A549 (cell line): ENCODE results near the gene SMIM11. TPM values are rescaled to one million over a fixed set of nuclear protein-coding genes. Genes with fewer than 3 reads are reported as not detected.

Experiments used
- ATAC-seq, 2 experiments: fragments of 200-7000 bp in 1 of 2; fragments of >200 bp in 1 of 2; cut with Nextera tagmentation in 1 of 2; cut with Tn5 transposase in 1 of 2; 3 replicates each; pipeline versions ENCODE4 v1.8.0 to v1.9.1; 2018 to 2020; ENCODE audit warnings: mild to moderate bottlenecking in 1 of 2, moderate library complexity in 1 of 2
- CTCF ChIA-PET: fragments of 300-600 bp; sonication (Branson Sonifier 250); formaldehyde crosslinking; extraction: SDS; loops from one replicate; lab custom pipeline; 2021; ENCODE audit warnings: antibody characterized with exemption, inconsistent platforms; lab: Yijun Ruan, JAX
- POLR2A ChIA-PET: fragments of 350-600 bp; formaldehyde crosslinking; extraction: SDS; loops from one replicate; lab custom pipeline; 2021; ENCODE audit warnings: antibody characterized with exemption, inconsistent platforms; lab: Yijun Ruan, JAX
- DNase-seq, 2 experiments: peaks; one replicate each; pipeline versions ENCODE4 v3.0.0 to v3.0.0-alpha.2; 2011 to 2016; ENCODE audit warnings: low read depth in 1 of 2, low spot score in 1 of 2
- FAIRE-seq: peaks from 2 replicates; lab custom pipeline; 2011; peaks lifted over from hg19 to GRCh38; lab: Jason Lieb, UNC
- H3K27ac ChIP-seq, 2 experiments: fragments of >200 bp; sonication (Bioruptor Twin); formaldehyde crosslinking; 3 replicates each; pipeline ENCODE4 v1.5.1; 2016 to 2017
- H3K4me1 ChIP-seq: fragments of >200 bp; sonication (Bioruptor Twin); formaldehyde crosslinking; 3 replicates; pipeline ENCODE4 v1.6.1; 2016
- H3K4me2 ChIP-seq: fragments of >200 bp; sonication (Bioruptor Twin); formaldehyde crosslinking; 3 replicates; pipeline ENCODE4 v1.6.1; 2016
- H3K4me3 ChIP-seq: fragments of >200 bp; sonication (Bioruptor Twin); formaldehyde crosslinking; 3 replicates; pipeline ENCODE4 v1.5.1; 2016
- H3K9me3 ChIP-seq: fragments of >200 bp; sonication (Bioruptor Twin); formaldehyde crosslinking; 3 replicates; pipeline ENCODE4 v1.6.1; 2016
- BHLHE40 ChIP-seq: IDR thresholded peaks from 2 replicates; pipeline ENCODE4 v1.6.1; 2012; ENCODE audit warnings: low read depth, low read length, inconsistent platforms
- CHD2 ChIP-seq: fragments of 150-350 bp; IDR thresholded peaks from 2 replicates; pipeline ENCODE4 v1.6.1; 2014; ENCODE audit warnings: low read length; ENCODE audit not compliant: partially characterized antibody
- CTCF ChIP-seq: fragments of >200 bp; sonication (Bioruptor Twin); formaldehyde crosslinking; IDR thresholded peaks from 3 replicates; pipeline ENCODE4 v1.5.1; 2016
- ELK1 ChIP-seq: fragments of 150-350 bp; IDR thresholded peaks from 2 replicates; pipeline ENCODE4 v1.6.1; 2014; ENCODE audit warnings: low read depth, mild to moderate bottlenecking, low read length
- ESRRA ChIP-seq: fragments of 150-350 bp; IDR thresholded peaks from 2 replicates; pipeline ENCODE4 v1.6.1; 2014; ENCODE audit warnings: mild to moderate bottlenecking, low read length, borderline replicate concordance
- FOSB ChIP-seq: fragments of 250-450 bp; sonication (Bioruptor Pico); IDR thresholded peaks from 2 replicates; pipeline ENCODE4 v1.5.0; 2020; ENCODE audit warnings: mild to moderate bottlenecking, moderate library complexity
- FOSL2 ChIP-seq, 2 experiments: fragments of 450-650 bp in 1 of 2; fragments of >200 bp in 1 of 2; sonication (Bioruptor Twin) in 1 of 2; formaldehyde crosslinking; IDR thresholded peaks; 2 replicates each; pipeline versions ENCODE4 v1.5.0 to v1.6.1; 2016 to 2020; ENCODE audit warnings: mild to moderate bottlenecking in 1 of 2, moderate library complexity in 1 of 2
- HES2 ChIP-seq: fragments of >200 bp; sonication (Bioruptor Twin); formaldehyde crosslinking; IDR thresholded peaks from 2 replicates; pipeline ENCODE4 v1.6.1; 2016
- HEYL ChIP-seq: fragments of 250-450 bp; sonication (Bioruptor Pico); IDR thresholded peaks from 2 replicates; pipeline ENCODE4 v1.8.0; 2021; ENCODE audit warnings: mild to moderate bottlenecking, moderate library complexity
- HOXB5 ChIP-seq: fragments of 250-450 bp; sonication (Bioruptor Pico); IDR thresholded peaks from 2 replicates; pipeline ENCODE4 v1.5.0; 2020; ENCODE audit warnings: mild to moderate bottlenecking, moderate library complexity
- JUNB ChIP-seq: fragments of >200 bp; sonication (Bioruptor Twin); formaldehyde crosslinking; IDR thresholded peaks from 2 replicates; pipeline ENCODE4 v1.6.1; 2016
- KDM1A ChIP-seq: fragments of 200-600 bp; sonication (generic); IDR thresholded peaks from 2 replicates; pipeline ENCODE4 v1.6.1; 2016; ENCODE audit warnings: low read depth, mild to moderate bottlenecking
- KDM5A ChIP-seq: fragments of 200-600 bp; sonication (generic); IDR thresholded peaks from 2 replicates; pipeline ENCODE4 v1.6.1; 2016; ENCODE audit warnings: antibody characterized with exemption, mild to moderate bottlenecking
- MAFK ChIP-seq: fragments of 450-650 bp; IDR thresholded peaks from 2 replicates; pipeline ENCODE4 v1.6.1; 2014; ENCODE audit not compliant: partially characterized antibody
- MAZ ChIP-seq: fragments of 150-350 bp; IDR thresholded peaks from 2 replicates; pipeline ENCODE4 v1.6.1; 2014; ENCODE audit warnings: antibody characterized with exemption, low read depth, low read length, borderline replicate concordance
- NFE2L2 ChIP-seq: fragments of 150-350 bp; conservative IDR thresholded peaks from 2 replicates; pipeline ENCODE4 v1.6.1; 2014; ENCODE audit warnings: low read length
- NPAS2 ChIP-seq: fragments of 250-450 bp; sonication (Bioruptor Pico); IDR thresholded peaks from 2 replicates; pipeline ENCODE4 v1.8.0; 2022; ENCODE audit warnings: mild to moderate bottlenecking, moderate library complexity, borderline replicate concordance
- NR3C1 ChIP-seq: fragments of >200 bp; sonication (Bioruptor Twin); formaldehyde crosslinking; IDR thresholded peaks from 3 replicates; pipeline ENCODE4 v1.6.1; 2017
- POLR2A ChIP-seq: IDR thresholded peaks from 2 replicates; pipeline ENCODE4 v1.6.1; 2012; ENCODE audit warnings: mild to moderate bottlenecking, low read length
- POLR2AphosphoS2 ChIP-seq: conservative IDR thresholded peaks from 2 replicates; pipeline ENCODE4 v1.6.1; 2012; ENCODE audit warnings: low read length, improper control_type of control experiment, inconsistent platforms
- RCOR1 ChIP-seq: fragments of 150-350 bp; IDR thresholded peaks from 2 replicates; pipeline ENCODE4 v1.6.1; 2014; ENCODE audit warnings: antibody characterized with exemption, low read length, low read depth
- RNF2 ChIP-seq: fragments of 200-600 bp; sonication (generic); IDR thresholded peaks from 2 replicates; pipeline ENCODE4 v1.6.1; 2016; ENCODE audit warnings: low read depth, mild to moderate bottlenecking, antibody characterized with exemption, moderate library complexity, borderline replicate concordance
- SMC3 ChIP-seq: fragments of >200 bp; sonication (Bioruptor Twin); formaldehyde crosslinking; IDR thresholded peaks from 3 replicates; pipeline ENCODE4 v1.6.1; 2018; ENCODE audit warnings: inconsistent platforms
- ZFP36 ChIP-seq: fragments of 450-650 bp; IDR thresholded peaks from 2 replicates; pipeline ENCODE4 v1.6.1; 2014; ENCODE audit warnings: borderline replicate concordance; ENCODE audit not compliant: partially characterized antibody
- ZNF302 ChIP-seq: fragments of 250-450 bp; sonication (Bioruptor Pico); IDR thresholded peaks from 2 replicates; pipeline ENCODE4 v1.9.0; 2021; ENCODE audit warnings: inconsistent platforms, mild to moderate bottlenecking, moderate library complexity
- WGBS: methylation state at CpG from one replicate; pipeline ENCODE4 v1.1.6; 2017; ENCODE audit errors: missing lambda C conversion rate; 5-methylcytosine and 5-hydroxymethylcytosine counted together
- polyA plus RNA-seq, 4 experiments: library from polyadenylated mRNA; depleted of rRNA in 3 of 4; stranded (reverse); fragments of >200 nt; fragmentation: RNase III in 1 of 4; extraction: RNeasy Plus Mini Kit Qiagen cat#74134 plus additional on column Dnase treatment in 1 of 4; gene quantifications; 2 replicates in 3 of 4; 3 replicates in 1 of 4; pipeline ENCODE4 v1.2.3, GENCODE V29; 2011 to 2017

Gene SMIM11
- polyA plus RNA-seq, 2 of the 4 experiments (the other 2 are of a cell fraction) = 16.9 to 22.8 TPM

GRCh38 chr21:34357889-34358288, 17.4 kb upstream of the SMIM11 start:
- Histone ChIP-seq H3K4me2 (no peak overlapping the region), H3K9me3 (no peaks in the 10 kb centered on the region; the same call in 2 of the 3 replicates), H3K27ac (no peak overlapping the region), H3K4me3 (no peak overlapping the region), H3K4me1 (no peaks in the 10 kb centered on the region)
- 54% methylated on average over 2 of the region's 2 CpGs for WGBS
- no peak for FAIRE-seq
- no peak for TF ChIP-seq SMC3
- TF ChIP-seq HOXB5 (CRISPR knock-in tag) = no peak
- TF ChIP-seq POLR2A = no peak
- TF ChIP-seq NR3C1 = no peak
- TF ChIP-seq BHLHE40 = no peak
- no peak for TF ChIP-seq ZFP36
- no peak for TF ChIP-seq JUNB
- no peak for TF ChIP-seq ZNF302
- no peak for ATAC-seq
- CTCF ChIA-PET = interaction anchor here (1.2 to 3.6 kb wide), 3 partner anchors 10 to 434 kb away, joined by 3 to 22 read pairs (median 6); no protein-coding TSS in a partner anchor
- DNase-seq = no peak
- POLR2A ChIA-PET = no interaction called here

- ChIA-PET POLR2A (no interaction called here), CTCF (interaction anchor here (0.8 to 3.6 kb wide), 6 partner anchors 8 to 435 kb away, joined by 3 to 22 read pairs (median 4); no protein-coding TSS in a partner anchor)
- WGBS = 0% methylated on average over 1 of the region's 1 CpG
- DNase-seq (no peak), FAIRE-seq (no peak), ATAC-seq (no peak)
- no peaks in the 10 kb centered on the region for H3K4me1 ChIP-seq
- no peak overlapping the region for H3K4me3 ChIP-seq
- H3K4me2 ChIP-seq = no peak overlapping the region
- TF ChIP-seq FOSB (CRISPR knock-in tag) (no peak), ELK1 (no peak), MAZ (no peak), HOXB5 (CRISPR knock-in tag) (no peak), KDM5A (no peak), HES2 (no peak), FOSL2 (IDR thresholded peaks at IDR 0.05) (no peak), FOSL2 (CRISPR knock-in tag; IDR thresholded peaks at IDR 0.05) (no peak), CTCF (no peak), POLR2AphosphoS2 (no peak), MAFK (no peak), RNF2 (no peak), HEYL (CRISPR knock-in tag) (no peak), KDM1A (no peak), NFE2L2 (no peak), NPAS2 (CRISPR knock-in tag) (no peak), CHD2 (no peak), ESRRA (no peak), POLR2A (no peak), RCOR1 (no peak)
- H3K27ac ChIP-seq = no peak overlapping the region
- no peaks in the 10 kb centered on the region; the same call in 2 of the 3 replicates for H3K9me3 ChIP-seq
These were observed 16.4 kb upstream of the SMIM11 start for GRCh38 chr21:34358866-34359265.
